ENCODE data around the gene DGKI. TPM values are rescaled to one million over a fixed set of nuclear protein-coding genes. Genes with fewer than 3 reads are reported as not detected.

The DGKI gene
- total RNA-seq, 4 donors from 2014 or later = 0.44 to 1.1 (median 1.0) TPM; not detected in 1

DNA sequence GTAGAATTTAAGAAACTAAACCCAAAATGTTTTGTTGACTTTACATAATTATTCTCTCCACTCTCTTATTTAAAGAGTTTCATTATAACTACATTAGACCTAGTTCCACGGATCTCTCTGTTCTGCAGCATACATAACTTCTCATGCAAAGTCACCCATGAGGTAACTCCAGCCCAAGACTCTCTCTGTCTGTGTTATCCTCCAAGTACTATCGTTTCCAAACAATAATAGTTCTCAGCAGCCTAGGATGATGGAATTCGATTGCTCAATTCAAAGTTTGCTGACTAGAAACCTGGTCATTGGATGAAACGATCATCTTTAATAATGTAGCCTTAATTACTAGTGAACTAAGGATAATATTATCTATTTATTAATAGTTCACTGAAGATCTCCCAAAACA is 300.1 kb downstream of the DGKI start:
- no peaks in the 10 kb centered on the region for H3K9me3 ChIP-seq
- no peaks in the 10 kb centered on the region for H3K27me3 ChIP-seq
- H3K4me1 ChIP-seq = no peaks in the 10 kb centered on the region
- no peak overlapping the region for H3K4me3 ChIP-seq
- intact Hi-C loops (cut with DNase I) = no loop called here
- H3K27ac ChIP-seq = no peak overlapping the region
- DNase-seq = no peak
- no peaks in the 10 kb centered on the region for H3K36me3 ChIP-seq
- TF ChIP-seq, protein P1, sequence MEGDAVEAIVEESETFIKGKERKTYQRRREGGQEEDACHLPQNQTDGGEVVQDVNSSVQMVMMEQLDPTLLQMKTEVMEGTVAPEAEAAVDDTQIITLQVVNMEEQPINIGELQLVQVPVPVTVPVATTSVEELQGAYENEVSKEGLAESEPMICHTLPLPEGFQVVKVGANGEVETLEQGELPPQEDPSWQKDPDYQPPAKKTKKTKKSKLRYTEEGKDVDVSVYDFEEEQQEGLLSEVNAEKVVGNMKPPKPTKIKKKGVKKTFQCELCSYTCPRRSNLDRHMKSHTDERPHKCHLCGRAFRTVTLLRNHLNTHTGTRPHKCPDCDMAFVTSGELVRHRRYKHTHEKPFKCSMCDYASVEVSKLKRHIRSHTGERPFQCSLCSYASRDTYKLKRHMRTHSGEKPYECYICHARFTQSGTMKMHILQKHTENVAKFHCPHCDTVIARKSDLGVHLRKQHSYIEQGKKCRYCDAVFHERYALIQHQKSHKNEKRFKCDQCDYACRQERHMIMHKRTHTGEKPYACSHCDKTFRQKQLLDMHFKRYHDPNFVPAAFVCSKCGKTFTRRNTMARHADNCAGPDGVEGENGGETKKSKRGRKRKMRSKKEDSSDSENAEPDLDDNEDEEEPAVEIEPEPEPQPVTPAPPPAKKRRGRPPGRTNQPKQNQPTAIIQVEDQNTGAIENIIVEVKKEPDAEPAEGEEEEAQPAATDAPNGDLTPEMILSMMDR (IDR thresholded peaks at IDR 0.05) = no peak
- TF ChIP-seq POLR2A (IDR thresholded peaks at IDR 0.05) = no peak
- WGBS, 2 donors = 59 to 69% methylated on average over 4 of the region's 4 CpGs

DNA sequence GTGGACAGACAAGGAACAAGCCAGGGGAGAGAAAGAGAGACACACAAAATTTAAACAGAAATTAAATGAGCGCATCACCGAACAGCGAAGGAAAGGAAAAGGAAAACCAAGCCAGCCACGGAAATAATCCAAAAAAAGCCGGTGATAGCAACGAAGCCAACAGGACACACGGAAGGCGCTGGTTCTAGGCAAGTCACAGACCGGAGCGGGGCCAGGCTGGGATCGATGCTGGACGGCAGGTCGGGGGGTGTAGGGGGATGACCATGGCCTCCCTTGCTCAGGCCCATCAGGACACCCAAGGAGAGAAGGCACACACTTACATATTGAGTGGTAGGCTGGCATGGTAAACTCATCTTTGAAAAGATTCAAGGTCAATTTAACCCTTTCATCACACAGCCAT is 300.8 kb downstream of the DGKI start:
- intact Hi-C loops (cut with DNase I) = no loop called here
- no peaks in the 10 kb centered on the region for H3K9me3 ChIP-seq
- TF ChIP-seq POLR2A (IDR thresholded peaks at IDR 0.05) = no peak
- TF ChIP-seq, protein P1 (IDR thresholded peaks at IDR 0.05) = no peak
- DNase-seq = no peak
- no peak overlapping the region for H3K27ac ChIP-seq
- H3K4me3 ChIP-seq = no peak overlapping the region
- no peaks in the 10 kb centered on the region for H3K27me3 ChIP-seq
- H3K36me3 ChIP-seq = no peaks in the 10 kb centered on the region
- H3K4me1 ChIP-seq = no peaks in the 10 kb centered on the region
- WGBS, 2 donors = 90% methylated on average over 13 of the region's 13 CpGs

DNA sequence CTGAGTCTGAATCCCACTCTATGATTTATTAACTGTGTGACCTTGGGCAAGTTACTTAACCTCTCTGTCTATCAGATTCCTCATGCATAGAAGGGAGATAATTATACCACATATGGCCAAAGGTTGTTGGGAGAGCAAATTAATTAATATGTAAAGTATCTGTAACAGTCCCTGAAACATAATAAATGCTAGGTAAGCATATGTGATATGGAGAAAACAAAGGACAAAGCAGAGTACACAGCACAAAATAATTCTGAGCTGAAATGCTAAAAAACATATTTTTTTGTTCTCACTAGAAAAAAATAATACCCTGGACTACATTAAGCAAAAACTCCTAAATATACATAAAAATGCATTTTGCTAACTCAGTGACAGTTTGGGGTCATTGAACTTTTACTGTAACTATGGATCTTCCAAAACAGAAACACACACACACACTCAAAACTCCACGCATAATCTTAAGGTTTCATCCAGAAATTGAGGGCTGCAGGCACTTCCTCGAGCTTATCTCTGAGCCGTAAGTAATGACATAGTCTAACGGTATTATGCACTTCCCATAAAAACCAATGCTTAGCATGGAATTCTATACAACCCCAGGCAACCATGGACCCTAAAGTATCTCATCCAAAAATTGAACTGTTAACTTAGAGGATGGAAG is 301.6 kb downstream of the DGKI start:
- intact Hi-C loops (cut with DNase I) = no loop called here

DNA sequence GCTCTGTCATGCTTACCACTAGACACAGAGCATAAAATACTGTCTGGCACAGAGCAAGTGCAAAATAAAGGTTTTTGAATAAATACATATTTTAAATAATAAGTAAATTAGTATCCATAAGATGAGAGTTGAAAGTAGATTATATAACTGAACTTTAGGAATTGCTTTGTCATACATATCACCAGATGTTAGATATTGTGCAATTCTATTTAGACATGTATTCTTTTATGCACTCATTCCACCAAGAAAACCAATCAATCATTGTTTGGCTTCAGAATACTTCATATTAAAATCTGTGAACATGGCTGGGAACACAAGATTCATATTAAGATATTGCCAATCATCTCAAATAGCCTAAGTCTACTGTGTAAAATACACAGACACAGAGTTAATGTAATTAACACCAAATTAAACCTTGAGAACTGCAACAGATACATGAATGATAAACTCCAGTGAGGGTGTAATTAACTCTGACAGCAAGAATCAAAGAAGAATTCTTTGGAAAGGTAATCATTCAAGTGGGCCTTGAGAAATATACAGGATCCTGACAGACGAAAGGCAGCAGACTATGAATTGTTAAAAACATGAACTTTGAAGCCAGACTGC is 302.2 kb downstream of the DGKI start:
- DNase-seq = no peak
- intact Hi-C loops (cut with DNase I) = no loop called here
- TF ChIP-seq, protein P1 (IDR thresholded peaks at IDR 0.05) = no peak
- no peak for TF ChIP-seq POLR2A (IDR thresholded peaks at IDR 0.05)

More for the DNA sequence above, 301.6 kb downstream of the DGKI start:
- no peaks in the 10 kb centered on the region for H3K9me3 ChIP-seq
- DNase-seq = no peak
- 61% methylated on average over 4 of the region's 4 CpGs for WGBS, 2 donors
- no peak overlapping the region for H3K27ac ChIP-seq
- TF ChIP-seq POLR2A (IDR thresholded peaks at IDR 0.05) = no peak
- TF ChIP-seq, protein P1 (IDR thresholded peaks at IDR 0.05) = no peak
- no peaks in the 10 kb centered on the region for H3K27me3 ChIP-seq
- no peaks in the 10 kb centered on the region for H3K4me1 ChIP-seq
- no peak overlapping the region for H3K4me3 ChIP-seq
- no peaks in the 10 kb centered on the region for H3K36me3 ChIP-seq

DNA sequence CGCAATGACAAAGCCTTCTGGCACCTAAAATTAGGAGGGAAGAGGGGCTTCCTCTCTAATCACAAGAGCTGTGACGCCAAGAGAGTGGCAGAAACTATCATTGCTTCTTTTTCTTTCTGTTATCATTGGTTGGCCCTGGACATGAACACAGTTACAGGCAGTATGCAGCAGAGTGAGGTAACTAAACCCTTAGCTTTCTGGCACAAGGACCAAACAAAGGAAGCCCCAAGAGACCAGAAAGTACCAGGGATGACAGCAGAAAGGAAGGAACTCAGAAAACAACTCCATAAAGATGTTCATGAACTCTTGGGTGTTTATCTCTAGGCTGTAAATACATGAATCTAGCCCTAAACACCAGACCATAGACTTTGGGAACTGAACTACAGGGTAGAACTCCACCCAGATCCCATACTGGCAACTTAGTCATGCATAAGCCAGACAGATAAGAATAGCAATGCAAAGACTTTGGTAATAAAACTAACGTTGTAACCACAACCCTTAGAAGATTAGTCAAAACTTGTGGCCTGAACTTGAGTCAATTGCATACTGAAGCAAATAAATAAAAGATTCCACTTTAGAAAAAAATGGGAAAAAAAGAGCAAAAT is 307.6 kb downstream of the DGKI start:
- Histone ChIP-seq H3K4me1 (no peaks in the 10 kb centered on the region), H3K27me3 (no peaks in the 10 kb centered on the region), H3K4me3 (no peak overlapping the region), H3K36me3 (no peaks in the 10 kb centered on the region), H3K27ac (no peak overlapping the region), H3K9me3 (no peaks in the 10 kb centered on the region)
- intact Hi-C loops (cut with DNase I) = no loop called here
- DNase-seq = no peak
- 74 to 76% methylated on average over 3 of the region's 3 CpGs for WGBS, 2 donors
- TF ChIP-seq POLR2A (IDR thresholded peaks at IDR 0.05) = no peak
- TF ChIP-seq, protein P1 (IDR thresholded peaks at IDR 0.05) = no peak

More for the DNA sequence above, 302.2 kb downstream of the DGKI start:
- Histone ChIP-seq H3K4me1 (no peaks in the 10 kb centered on the region), H3K27me3 (no peaks in the 10 kb centered on the region), H3K4me3 (no peak overlapping the region), H3K27ac (no peak overlapping the region), H3K9me3 (no peaks in the 10 kb centered on the region), H3K36me3 (no peaks in the 10 kb centered on the region)
- 44 to 63% methylated on average over 1 of the region's 1 CpG for WGBS, 2 donors
